ENCODE results near the gene NPLOC4. TPM values are rescaled to one million over a fixed set of nuclear protein-coding genes. Genes with fewer than 3 reads are reported as not detected.

NPLOC4 gene
- total and polyA plus RNA-seq, 2 of the 13 experiments (the other 11 are each of a cell fraction or from before 2014, with no cell fraction given) = 57.0 to 97.0 TPM

DNA sequence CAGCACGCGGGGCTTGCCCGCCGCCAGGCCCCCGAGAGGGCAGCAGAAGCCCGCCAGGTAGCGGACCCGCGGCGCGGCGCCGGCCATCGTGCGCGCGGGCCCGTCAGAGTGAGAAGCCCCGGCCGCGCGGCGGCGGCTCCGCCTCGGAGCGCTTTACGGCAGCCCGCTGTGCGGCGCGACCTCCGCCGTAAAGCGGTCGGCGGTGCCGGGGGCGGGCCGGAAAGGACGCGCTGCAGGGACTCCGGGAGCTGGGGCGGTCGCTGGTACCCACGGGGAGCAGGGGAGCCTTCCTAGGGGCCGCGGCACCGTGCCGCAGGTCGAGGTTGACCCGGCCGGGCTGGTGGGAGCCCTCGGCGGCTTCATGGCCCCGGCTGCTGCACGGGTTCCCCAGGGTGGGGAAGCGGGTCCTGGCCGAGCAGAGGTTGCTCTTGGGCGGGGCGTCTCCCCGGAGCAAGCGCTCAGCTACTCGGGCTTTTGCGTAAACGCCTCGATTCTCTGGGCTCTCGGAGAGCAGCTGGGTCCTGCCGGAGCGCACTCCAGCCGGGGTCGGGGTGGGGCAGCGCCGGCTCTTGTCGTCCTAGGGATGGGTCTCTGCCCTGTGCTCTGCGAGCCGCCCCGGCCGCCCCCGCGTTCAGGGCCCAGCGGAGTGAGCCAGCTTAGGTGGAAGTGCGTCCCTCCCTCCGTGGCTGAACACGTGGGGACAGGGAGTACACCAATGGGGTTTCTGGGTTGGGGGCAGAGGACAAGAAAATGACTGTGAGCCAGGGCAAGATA is 84.5 kb downstream of the NPLOC4 start, which contains the start of gene FAAP100 (continued):
- TF ChIP-seq, protein P1, sequence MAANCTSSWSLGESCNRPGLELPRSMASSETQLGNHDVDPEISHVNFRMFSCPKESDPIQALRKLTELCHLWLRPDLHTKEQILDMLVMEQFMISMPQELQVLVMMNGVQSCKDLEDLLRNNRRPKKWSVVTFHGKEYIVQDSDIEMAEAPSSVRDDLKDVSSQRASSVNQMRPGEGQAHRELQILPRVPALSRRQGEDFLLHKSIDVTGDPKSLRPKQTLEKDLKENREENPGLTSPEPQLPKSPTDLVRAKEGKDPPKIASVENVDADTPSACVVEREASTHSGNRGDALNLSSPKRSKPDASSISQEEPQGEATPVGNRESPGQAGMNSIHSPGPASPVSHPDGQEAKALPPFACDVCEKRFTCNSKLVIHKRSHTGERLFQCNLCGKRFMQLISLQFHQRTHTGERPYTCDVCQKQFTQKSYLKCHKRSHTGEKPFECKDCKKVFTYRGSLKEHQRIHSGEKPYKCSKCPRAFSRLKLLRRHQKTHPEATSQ (CRISPR knock-in tag; IDR thresholded peaks at IDR 0.05; ENCODE audit: borderline replicate concordance) = no peak; the same call in 1 of the 2 replicates
- TF ChIP-seq ZNF710 (CRISPR knock-in tag; IDR thresholded peaks at IDR 0.05; ENCODE audit: borderline replicate concordance) (no peak), NFYC (CRISPR knock-in tag; IDR thresholded peaks at IDR 0.05) (peak; percentile 28; the same call in 1 of the 2 replicates), XRCC5 (optimal IDR thresholded peaks at IDR 0.05; ENCODE audit: low read length) (peak; percentile 51), KLF16 (CRISPR knock-in tag; IDR thresholded peaks at IDR 0.05) (peak in 1 of 2 experiments; percentile 99; a peak in 2 of 4 replicates), MYPOP (CRISPR knock-in tag; IDR thresholded peaks at IDR 0.05) (peak; percentile 90), ISL2 (CRISPR knock-in tag; IDR thresholded peaks at IDR 0.05) (peak; percentile 73), ZNF160 (CRISPR knock-in tag; IDR thresholded peaks at IDR 0.05) (peak; percentile 65; the same call in 1 of the 2 replicates), ZNF879 (CRISPR knock-in tag; IDR thresholded peaks at IDR 0.05) (no peak), THYN1 (CRISPR knock-in tag; IDR thresholded peaks at IDR 0.05; ENCODE audit: borderline replicate concordance, low read depth) (0 out of 2 replicates have a peak, but pooled peaks have one; percentile 66), ZNF251 (CRISPR knock-in tag; IDR thresholded peaks at IDR 0.05) (no peak), ZNF766 (CRISPR knock-in tag; IDR thresholded peaks at IDR 0.05; ENCODE audit: borderline replicate concordance) (peak; percentile 85; the same call in 1 of the 2 replicates), YEATS2 (CRISPR knock-in tag; IDR thresholded peaks at IDR 0.05; ENCODE audit: borderline replicate concordance) (peak; percentile 57), ETV6 (CRISPR knock-in tag; conservative IDR thresholded peaks at IDR 0.05) (0 out of 2 replicates have a peak, but pooled peaks have one; percentile 54), PHF21A (CRISPR knock-in tag; IDR thresholded peaks at IDR 0.05) (0 out of 2 replicates have a peak, but pooled peaks have one; percentile 31), HIVEP1 (CRISPR knock-in tag; IDR thresholded peaks at IDR 0.05) (no peak), IRF1 (CRISPR knock-in tag; IDR thresholded peaks at IDR 0.05; ENCODE audit: low read depth) (no peak; the same call in 1 of the 2 replicates), ZNF207 (IDR thresholded peaks at IDR 0.05; ENCODE audit: borderline replicate concordance) (no peak), NFYB (CRISPR knock-in tag; IDR thresholded peaks at IDR 0.05) (0 out of 2 replicates have a peak, but pooled peaks have one; percentile 20)
- TF ChIP-seq, protein P2, sequence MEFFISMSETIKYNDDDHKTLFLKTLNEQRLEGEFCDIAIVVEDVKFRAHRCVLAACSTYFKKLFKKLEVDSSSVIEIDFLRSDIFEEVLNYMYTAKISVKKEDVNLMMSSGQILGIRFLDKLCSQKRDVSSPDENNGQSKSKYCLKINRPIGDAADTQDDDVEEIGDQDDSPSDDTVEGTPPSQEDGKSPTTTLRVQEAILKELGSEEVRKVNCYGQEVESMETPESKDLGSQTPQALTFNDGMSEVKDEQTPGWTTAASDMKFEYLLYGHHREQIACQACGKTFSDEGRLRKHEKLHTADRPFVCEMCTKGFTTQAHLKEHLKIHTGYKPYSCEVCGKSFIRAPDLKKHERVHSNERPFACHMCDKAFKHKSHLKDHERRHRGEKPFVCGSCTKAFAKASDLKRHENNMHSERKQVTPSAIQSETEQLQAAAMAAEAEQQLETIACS (CRISPR knock-in tag; IDR thresholded peaks at IDR 0.05) = peak; percentile 89
- TF ChIP-seq, protein P3, sequence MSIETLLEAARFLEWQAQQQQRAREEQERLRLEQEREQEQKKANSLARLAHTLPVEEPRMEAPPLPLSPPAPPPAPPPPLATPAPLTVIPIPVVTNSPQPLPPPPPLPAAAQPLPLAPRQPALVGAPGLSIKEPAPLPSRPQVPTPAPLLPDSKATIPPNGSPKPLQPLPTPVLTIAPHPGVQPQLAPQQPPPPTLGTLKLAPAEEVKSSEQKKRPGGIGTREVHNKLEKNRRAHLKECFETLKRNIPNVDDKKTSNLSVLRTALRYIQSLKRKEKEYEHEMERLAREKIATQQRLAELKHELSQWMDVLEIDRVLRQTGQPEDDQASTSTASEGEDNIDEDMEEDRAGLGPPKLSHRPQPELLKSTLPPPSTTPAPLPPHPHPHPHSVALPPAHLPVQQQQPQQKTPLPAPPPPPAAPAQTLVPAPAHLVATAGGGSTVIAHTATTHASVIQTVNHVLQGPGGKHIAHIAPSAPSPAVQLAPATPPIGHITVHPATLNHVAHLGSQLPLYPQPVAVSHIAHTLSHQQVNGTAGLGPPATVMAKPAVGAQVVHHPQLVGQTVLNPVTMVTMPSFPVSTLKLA (IDR thresholded peaks at IDR 0.05) = peak; percentile 47; the same call in 1 of the 2 replicates

Data from HepG2 (cell line).